ENCODE data around the gene TET3. TPM values are rescaled to one million over a fixed set of nuclear protein-coding genes. Genes with fewer than 3 reads are reported as not detected.
"Not testable (repeated sequence)": the region's sequence is repeated elsewhere in the genome, so short reads cannot be mapped to it uniquely, and the experiment has no call there.

Gene TET3
- total RNA-seq, 6 experiments from 2014 or later, result 3.2 to 3.7 (median 3.4) TPM

GRCh38 chr2:73939419-73939818 is 45.3 kb upstream of the TET3 start:
- Mint-ChIP-seq H3K4me3 (no peak overlapping the region), H3K27me3 (ENCODE audit: insufficient read depth) (no peaks in the 10 kb centered on the region), H3K9me3 (no peaks in the 10 kb centered on the region), H3K36me3 (ENCODE audit: low read depth) (peaks cover 31% of the 10 kb centered on the region), H3K27ac (peak overlapping the region; percentile 56), H3K4me1 (ENCODE audit: low read depth) (peaks cover 63% of the 10 kb centered on the region)
- peak; percentile 37 for TF ChIP-seq CTCF (IDR thresholded peaks at IDR 0.05)
- peak; percentile 49 for DNase-seq

- not testable (repeated sequence) for DNase-seq; H3K27ac Mint-ChIP-seq; H3K4me3 Mint-ChIP-seq; H3K9me3 Mint-ChIP-seq; H3K27me3 Mint-ChIP-seq (ENCODE audit: insufficient read depth)
- Mint-ChIP-seq H3K4me1 (ENCODE audit: low read depth) (peaks cover 61% of the 10 kb centered on the region), H3K36me3 (ENCODE audit: low read depth) (peaks cover 38% of the 10 kb centered on the region)
Measured at GRCh38 chr2:73940066-73940465, 44.6 kb upstream of the TET3 start.

- Mint-ChIP-seq H3K27ac (no peak overlapping the region), H3K27me3 (ENCODE audit: insufficient read depth) (no peaks in the 10 kb centered on the region), H3K4me1 (ENCODE audit: low read depth) (peaks cover 35% of the 10 kb centered on the region), H3K36me3 (ENCODE audit: low read depth) (peaks cover 30% of the 10 kb centered on the region), H3K4me3 (no peak overlapping the region), H3K9me3 (no peaks in the 10 kb centered on the region)
- no peak for TF ChIP-seq CTCF (IDR thresholded peaks at IDR 0.05)
- no peak for DNase-seq
Measured at GRCh38 chr2:73942664-73943063, 42.0 kb upstream of the TET3 start.

GRCh38 chr2:73944714-73945113 is 40.0 kb upstream of the TET3 start:
- H3K27ac Mint-ChIP-seq, result no peak overlapping the region
- H3K27me3 Mint-ChIP-seq (ENCODE audit: insufficient read depth), result no peaks in the 10 kb centered on the region
- H3K4me1 Mint-ChIP-seq (ENCODE audit: low read depth), result peaks cover 15% of the 10 kb centered on the region
- peaks cover 41% of the 10 kb centered on the region for H3K36me3 Mint-ChIP-seq (ENCODE audit: low read depth)
- DNase-seq, result no peak
- H3K4me3 Mint-ChIP-seq, result no peak overlapping the region
- no peak for TF ChIP-seq CTCF (IDR thresholded peaks at IDR 0.05)
- no peaks in the 10 kb centered on the region for H3K9me3 Mint-ChIP-seq

- Mint-ChIP-seq H3K27me3 (ENCODE audit: insufficient read depth) (no peaks in the 10 kb centered on the region), H3K36me3 (ENCODE audit: low read depth) (peaks cover 38% of the 10 kb centered on the region), H3K4me1 (ENCODE audit: low read depth) (peaks cover 4% of the 10 kb centered on the region), H3K4me3 (no peak overlapping the region), H3K27ac (no peak overlapping the region), H3K9me3 (no peaks in the 10 kb centered on the region)
- no peak for DNase-seq
- TF ChIP-seq CTCF (IDR thresholded peaks at IDR 0.05), result no peak
Measured at GRCh38 chr2:73946215-73946614, 38.5 kb upstream of the TET3 start.

- Mint-ChIP-seq H3K27ac (no peak overlapping the region), H3K36me3 (ENCODE audit: low read depth) (peaks cover 43% of the 10 kb centered on the region), H3K4me1 (ENCODE audit: low read depth) (peaks cover 8% of the 10 kb centered on the region), H3K4me3 (no peak overlapping the region), H3K27me3 (ENCODE audit: insufficient read depth) (no peaks in the 10 kb centered on the region), H3K9me3 (no peaks in the 10 kb centered on the region)
- DNase-seq, result no peak
- no peak for TF ChIP-seq CTCF (IDR thresholded peaks at IDR 0.05)
Measured at GRCh38 chr2:73946666-73947065, 38.0 kb upstream of the TET3 start.
